Measurements from ENCODE around the gene DCLRE1C. TPM values are rescaled to one million over a fixed set of nuclear protein-coding genes. Genes with fewer than 3 reads are reported as not detected.
A peak's percentile ranks its signal among the peaks of the same experiment; 100 is the strongest.
"Not testable (repeated sequence)": the region's sequence is repeated elsewhere in the genome, so short reads cannot be mapped to it uniquely, and the experiment has no call there.

DCLRE1C gene
- total and polyA plus RNA-seq, 2 of the 8 experiments (the other 6 are each of a cell fraction or from before 2014, with no cell fraction given) = 0.77 to 7.4 TPM

GRCh38 chr10:14974153-14974998, 20.5 kb upstream of the DCLRE1C start:
- H4K91ac ChIP-seq (replicated peaks; ENCODE audit: insufficient read length, low read length); H3K27me3 ChIP-seq (replicated peaks in 1 of 4; ENCODE audit: control insufficient read depth in 3 of 4, extremely low read depth in 1 of 4, insufficient read depth in 3 of 4, low read length in 3 of 4); H3K4me3 ChIP-seq (ENCODE audit: extremely low read depth in 1 of 4, insufficient read depth in 2 of 4, low read depth in 3 of 4, low read length in 4 of 4); H2BK5ac ChIP-seq (ENCODE audit: low read depth, low read length); H4K20me1 ChIP-seq (replicated peaks in 1 of 2; ENCODE audit: control insufficient read depth in 1 of 2, insufficient read depth in 2 of 2, low read length in 2 of 2); H2BK120ac ChIP-seq (replicated peaks; ENCODE audit: low read depth, low read length); H3K56ac ChIP-seq (replicated peaks; ENCODE audit: insufficient read length, low read depth, low read length); H2AK5ac ChIP-seq (ENCODE audit: low read depth, low read length); H3K79me1 ChIP-seq (ENCODE audit: low read depth, low read length); POLR2A ChIA-PET (ENCODE audit: partially characterized antibody); FAIRE-seq; H2BK12ac ChIP-seq (ENCODE audit: low read depth, low read length); H3K4me1 ChIP-seq (replicated peaks in 1 of 4; ENCODE audit: control insufficient read depth in 3 of 4, insufficient read depth in 4 of 4, low read length in 3 of 4); H3K23me2 ChIP-seq (ENCODE audit: low read depth, low read length); H3K9me3 ChIP-seq (ENCODE audit: insufficient read depth in 2 of 2, low read depth in 1 of 2, low read length in 1 of 2); H4K5ac ChIP-seq (ENCODE audit: insufficient read length, low read depth, low read length); DNase-seq (ENCODE audit: low read depth in 1 of 2, low spot score in 2 of 2); H2BK20ac ChIP-seq (ENCODE audit: low read length); H3K14ac ChIP-seq (ENCODE audit: insufficient read length); H3K27ac ChIP-seq (ENCODE audit: low read depth, low read length); H2BK15ac ChIP-seq (ENCODE audit: low read length); H2AFZ ChIP-seq (ENCODE audit: low read length); H3K9ac ChIP-seq (replicated peaks in 1 of 4; ENCODE audit: extremely low read depth in 1 of 4, low read depth in 3 of 4, low read length in 3 of 4); H3K4ac ChIP-seq (replicated peaks; ENCODE audit: insufficient read length, low read depth, low read length); H3K4me2 ChIP-seq (ENCODE audit: insufficient read depth in 1 of 2, low read depth in 2 of 2, low read length in 2 of 2); H3K18ac ChIP-seq (ENCODE audit: extremely low read depth, low read length); H3K36me3 ChIP-seq (ENCODE audit: control insufficient read depth in 2 of 4, insufficient read depth in 4 of 4, low read length in 3 of 4); H3K79me2 ChIP-seq (ENCODE audit: control insufficient read depth in 1 of 2, insufficient read depth in 2 of 2, low read length in 2 of 2); H3K23ac ChIP-seq (ENCODE audit: insufficient read length): not testable (repeated sequence)
- TF ChIP-seq, protein P1, sequence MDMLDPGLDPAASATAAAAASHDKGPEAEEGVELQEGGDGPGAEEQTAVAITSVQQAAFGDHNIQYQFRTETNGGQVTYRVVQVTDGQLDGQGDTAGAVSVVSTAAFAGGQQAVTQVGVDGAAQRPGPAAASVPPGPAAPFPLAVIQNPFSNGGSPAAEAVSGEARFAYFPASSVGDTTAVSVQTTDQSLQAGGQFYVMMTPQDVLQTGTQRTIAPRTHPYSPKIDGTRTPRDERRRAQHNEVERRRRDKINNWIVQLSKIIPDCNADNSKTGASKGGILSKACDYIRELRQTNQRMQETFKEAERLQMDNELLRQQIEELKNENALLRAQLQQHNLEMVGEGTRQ (IDR thresholded peaks at IDR 0.05; ENCODE audit: low read length) = peak; percentile 49; the same call in 1 of the 2 replicates
- 49% methylated on average over 15 of the region's 15 CpGs; no CpG with 5 or more reads in 1 of the 2 experiments for WGBS, 2 experiments (ENCODE audit: extremely low coverage in 1 of 2, insufficient coverage in 1 of 2, insufficient read length in 1 of 2, insufficient replicate concordance in 2 of 2, low coverage in 1 of 2, low lambda C conversion rate in 2 of 2, missing lambda C conversion rate in 1 of 2)
- H4K8ac ChIP-seq (ENCODE audit: extremely low read depth, insufficient read depth, low read length) = 0 out of 2 replicates have a peak overlapping the region, but pooled peaks have one; percentile 2
- CTCF ChIA-PET (ENCODE audit: partially characterized antibody) = interaction anchor here (0.8 to 1.7 kb wide), 7 partner anchors 11 to 131 kb away, joined by 3 to 6 read pairs (median 4); partner anchors contain the start of gene MEIG1

All from H1 (cell line).